ENCODE measurements around the gene HTRA1. TPM values are rescaled to one million over a fixed set of nuclear protein-coding genes. Genes with fewer than 3 reads are reported as not detected.

Gene HTRA1
- total RNA-seq, 4 donors from 2014 or later, result 14.2 to 23.2 (median 17.2) TPM

GRCh38 chr10:122493761-122494160 is 32.4 kb downstream of the HTRA1 start:
- in situ Hi-C loops (cut with MboI; ENCODE audit: low sequenced_read_pairs in 4 of 4), result no loop called here
- Histone ChIP-seq H3K4me3 (no peak overlapping the region), H3K9me3 (no peaks in the 10 kb centered on the region), H3K36me3 (no peaks in the 10 kb centered on the region), H3K27me3 (no peaks in the 10 kb centered on the region), H3K27ac (peak overlapping the region in 3 of 4 donors; percentile 48 to 77 (median 49)), H3K4me1 (peaks cover 8 to 9% of the 10 kb centered on the region in 2 donors)
- no peak for DNase-seq
- ATAC-seq, result no peak
- intact Hi-C loops (cut with DNase I; ENCODE audit: low total_unique reads), result no loop called here
- TF ChIP-seq POLR2A (IDR thresholded peaks at IDR 0.05) (no peak), CTCF (IDR thresholded peaks at IDR 0.05 in 4 of 5, conservative IDR thresholded peaks at IDR 0.05 in 1 of 5) (no peak)

DNA sequence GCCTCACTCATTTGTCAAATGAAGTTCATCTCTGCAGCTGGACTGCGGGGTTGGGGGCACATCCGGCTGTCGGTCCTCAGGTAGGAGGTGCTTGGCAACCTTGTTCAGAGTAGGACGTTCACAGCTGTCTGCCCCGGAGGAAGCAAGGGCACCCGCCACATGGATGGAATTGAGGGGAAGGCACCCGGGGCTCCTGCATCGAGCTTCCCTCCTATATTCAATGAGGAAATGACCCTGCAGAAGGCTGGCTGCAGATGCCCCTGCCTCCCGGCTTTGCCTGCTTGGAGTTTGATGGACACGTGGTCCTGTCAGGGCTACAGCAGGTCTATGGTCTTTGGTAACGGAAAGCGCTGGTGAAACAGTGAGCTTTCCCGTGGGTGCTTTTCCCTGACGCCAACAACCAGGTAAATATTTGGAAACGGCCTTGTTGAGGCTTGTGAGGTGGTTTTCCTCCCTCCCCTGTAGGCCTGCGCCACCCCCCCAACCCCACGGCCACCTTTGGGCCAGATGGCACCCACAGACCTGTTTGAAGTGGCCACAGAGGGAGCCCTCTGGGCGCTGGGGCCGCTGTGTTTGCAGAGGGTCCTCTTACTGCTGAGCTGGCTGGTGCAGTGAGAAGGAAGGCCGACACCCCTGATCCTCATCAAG is 32.9 kb downstream of the HTRA1 start:
- Histone ChIP-seq H3K36me3 (no peaks in the 10 kb centered on the region), H3K9me3 (no peaks in the 10 kb centered on the region), H3K27me3 (no peaks in the 10 kb centered on the region), H3K4me3 (no peak overlapping the region), H3K4me1 (peaks cover 13% of the 10 kb centered on the region in 2 donors), H3K27ac (peak overlapping the region in 3 of 4 donors; percentile 47 to 77 (median 52))
- intact Hi-C loops (cut with DNase I; ENCODE audit: low total_unique reads), result no loop called here
- DNase-seq (no peak), ATAC-seq (no peak)
- in situ Hi-C loops (cut with MboI; ENCODE audit: low sequenced_read_pairs in 4 of 4), result no loop called here
- no peak for TF ChIP-seq POLR2A (IDR thresholded peaks at IDR 0.05)
- TF ChIP-seq CTCF (IDR thresholded peaks at IDR 0.05 in 4 of 5, conservative IDR thresholded peaks at IDR 0.05 in 1 of 5), result no peak

DNA sequence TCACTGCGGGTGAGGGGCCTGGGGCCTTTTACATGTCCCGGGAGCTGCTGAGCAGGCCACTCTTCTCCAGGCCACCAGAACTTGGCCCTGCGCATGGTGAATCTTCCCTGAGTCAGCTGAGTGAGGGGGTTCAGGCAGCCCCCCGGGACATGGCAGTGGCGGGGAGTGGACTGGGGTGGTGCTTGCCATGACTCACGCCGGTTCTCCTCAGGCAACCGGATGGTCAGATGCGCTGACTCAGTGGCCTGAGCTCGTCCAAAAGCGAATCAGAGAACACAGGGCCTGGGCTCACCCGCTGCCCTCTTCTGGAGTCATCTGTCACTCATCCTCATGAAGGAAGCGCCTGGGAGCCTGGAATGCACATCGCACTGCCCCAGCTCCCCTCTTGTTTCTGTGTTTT is 33.5 kb downstream of the HTRA1 start:
- DNase-seq (peak in 1 of 2 donors; percentile 70), ATAC-seq (peak in 1 of 2 donors; percentile 40)
- Histone ChIP-seq H3K36me3 (no peaks in the 10 kb centered on the region), H3K27ac (peak overlapping the region; percentile 27 to 77 (median 50)), H3K4me3 (no peak overlapping the region), H3K9me3 (no peaks in the 10 kb centered on the region), H3K4me1 (peaks cover 15% of the 10 kb centered on the region in 2 donors), H3K27me3 (no peaks in the 10 kb centered on the region)
- TF ChIP-seq POLR2A (IDR thresholded peaks at IDR 0.05) (no peak), CTCF (IDR thresholded peaks at IDR 0.05 in 4 of 5, conservative IDR thresholded peaks at IDR 0.05 in 1 of 5) (no peak)
- in situ Hi-C loops (cut with MboI; ENCODE audit: low sequenced_read_pairs in 4 of 4), result no loop called here
- intact Hi-C loops (cut with DNase I; ENCODE audit: low total_unique reads), result no loop called here

GRCh38 chr10:122495406-122496340 is 34.3 kb downstream of the HTRA1 start:
- TF ChIP-seq POLR2A (IDR thresholded peaks at IDR 0.05), result no peak
- no peak for TF ChIP-seq CTCF (IDR thresholded peaks at IDR 0.05 in 4 of 5, conservative IDR thresholded peaks at IDR 0.05 in 1 of 5)
- in situ Hi-C loops (cut with MboI; ENCODE audit: low sequenced_read_pairs in 4 of 4), result no loop called here
- Histone ChIP-seq H3K27me3 (no peaks in the 10 kb centered on the region), H3K4me3 (no peak overlapping the region), H3K4me1 (peaks cover 15 to 18% of the 10 kb centered on the region in 2 donors), H3K9me3 (no peaks in the 10 kb centered on the region), H3K36me3 (no peaks in the 10 kb centered on the region), H3K27ac (peak overlapping the region; percentile 40 to 77 (median 54))
- DNase-seq (peak; percentile 45 to 49), ATAC-seq (peak; percentile 21 to 34)
- intact Hi-C loops (cut with DNase I; ENCODE audit: low total_unique reads), result no loop called here
